HFF-Myc (cell line): ENCODE results near the gene FAM181A.

Experiments used
- DNase-seq: peaks from one replicate; pipeline ENCODE4 v3.0.0-alpha.2; 2011; ENCODE audit warnings: low read depth; ENCODE audit errors: extremely low read depth
- H3K4me3 ChIP-seq: replicated peaks from 2 replicates; pipeline ENCODE4 v1.5.1; 2011; ENCODE audit warnings: low read depth, mild to moderate bottlenecking, control low read depth, low read length
- TF ChIP-seq, protein P1 (sequence below): IDR thresholded peaks from 2 replicates; pipeline ENCODE4 v1.5.1; 2012; ENCODE audit warnings: mild to moderate bottlenecking, low read depth, low read length, control low read depth; ENCODE audit errors: missing control alignments

Gene FAM181A

DNA sequence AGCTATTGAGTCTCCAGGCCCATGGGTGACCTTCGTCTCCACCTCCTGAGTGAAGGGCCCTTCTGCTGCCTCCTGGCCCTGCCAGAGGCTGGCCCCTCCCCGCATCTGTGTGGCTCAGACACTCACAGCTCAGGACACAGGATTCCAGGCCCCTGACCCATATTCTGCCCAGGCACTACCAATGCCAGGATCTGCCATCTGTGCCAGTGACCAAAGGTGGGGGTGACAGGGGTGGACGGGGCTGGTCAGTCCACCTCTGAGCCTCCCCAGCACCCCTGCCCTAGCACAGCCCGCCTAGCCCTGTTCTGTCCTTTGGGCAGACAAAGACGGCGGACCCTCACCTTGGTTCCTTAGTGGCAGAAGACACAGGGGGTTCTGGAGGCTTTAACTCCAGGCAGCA is 46.5 kb downstream of the FAM181A start:
- TF ChIP-seq, protein P1, sequence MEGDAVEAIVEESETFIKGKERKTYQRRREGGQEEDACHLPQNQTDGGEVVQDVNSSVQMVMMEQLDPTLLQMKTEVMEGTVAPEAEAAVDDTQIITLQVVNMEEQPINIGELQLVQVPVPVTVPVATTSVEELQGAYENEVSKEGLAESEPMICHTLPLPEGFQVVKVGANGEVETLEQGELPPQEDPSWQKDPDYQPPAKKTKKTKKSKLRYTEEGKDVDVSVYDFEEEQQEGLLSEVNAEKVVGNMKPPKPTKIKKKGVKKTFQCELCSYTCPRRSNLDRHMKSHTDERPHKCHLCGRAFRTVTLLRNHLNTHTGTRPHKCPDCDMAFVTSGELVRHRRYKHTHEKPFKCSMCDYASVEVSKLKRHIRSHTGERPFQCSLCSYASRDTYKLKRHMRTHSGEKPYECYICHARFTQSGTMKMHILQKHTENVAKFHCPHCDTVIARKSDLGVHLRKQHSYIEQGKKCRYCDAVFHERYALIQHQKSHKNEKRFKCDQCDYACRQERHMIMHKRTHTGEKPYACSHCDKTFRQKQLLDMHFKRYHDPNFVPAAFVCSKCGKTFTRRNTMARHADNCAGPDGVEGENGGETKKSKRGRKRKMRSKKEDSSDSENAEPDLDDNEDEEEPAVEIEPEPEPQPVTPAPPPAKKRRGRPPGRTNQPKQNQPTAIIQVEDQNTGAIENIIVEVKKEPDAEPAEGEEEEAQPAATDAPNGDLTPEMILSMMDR, result no peak
- DNase-seq, result no peak
- H3K4me3 ChIP-seq, result no peak overlapping the region

DNA sequence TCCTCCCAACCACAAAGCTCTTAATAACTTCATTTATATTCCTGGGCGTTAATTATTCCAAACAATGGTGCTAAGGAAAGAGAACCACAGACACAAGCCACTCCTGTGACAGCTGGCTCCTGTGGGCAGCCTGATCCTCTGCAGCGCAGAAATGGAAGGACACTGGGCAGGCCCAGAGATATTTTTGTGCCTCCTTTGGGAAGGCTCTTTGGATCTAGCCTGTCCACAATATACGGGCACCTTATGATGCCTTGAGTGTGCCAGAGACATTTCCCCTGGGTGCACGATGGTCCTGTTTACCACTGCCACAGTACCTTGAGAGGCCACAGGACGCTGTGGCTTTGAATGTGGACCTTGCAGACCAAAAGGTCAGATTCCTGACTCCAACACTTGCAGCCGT is 47.2 kb downstream of the FAM181A start:
- DNase-seq, result no peak
- H3K4me3 ChIP-seq, result no peak overlapping the region

DNA sequence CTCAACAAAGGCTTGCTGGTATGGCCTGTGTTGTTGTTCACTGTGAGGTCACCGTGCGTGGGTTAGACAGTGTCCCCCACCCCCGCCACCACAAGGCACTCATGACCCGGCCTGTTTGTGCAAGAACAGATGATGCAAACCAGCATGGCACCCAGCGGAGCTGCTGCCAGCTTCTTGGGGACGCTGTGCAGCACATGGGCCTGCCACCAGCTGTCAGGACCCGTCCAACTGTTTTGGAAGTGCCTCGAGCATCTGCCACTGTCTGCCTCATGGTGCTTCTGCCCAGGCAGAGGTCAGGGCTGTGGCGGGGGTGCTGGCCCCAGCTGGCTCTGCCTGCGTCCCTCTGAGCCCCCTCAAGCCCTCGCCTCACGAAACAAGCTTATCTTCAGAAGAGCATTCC is 47.7 kb downstream of the FAM181A start:
- DNase-seq, result no peak
- TF ChIP-seq, protein P1, result no peak
- no peak overlapping the region for H3K4me3 ChIP-seq

More for the DNA sequence above, 47.2 kb downstream of the FAM181A start:
- TF ChIP-seq, protein P1, result no peak

DNA sequence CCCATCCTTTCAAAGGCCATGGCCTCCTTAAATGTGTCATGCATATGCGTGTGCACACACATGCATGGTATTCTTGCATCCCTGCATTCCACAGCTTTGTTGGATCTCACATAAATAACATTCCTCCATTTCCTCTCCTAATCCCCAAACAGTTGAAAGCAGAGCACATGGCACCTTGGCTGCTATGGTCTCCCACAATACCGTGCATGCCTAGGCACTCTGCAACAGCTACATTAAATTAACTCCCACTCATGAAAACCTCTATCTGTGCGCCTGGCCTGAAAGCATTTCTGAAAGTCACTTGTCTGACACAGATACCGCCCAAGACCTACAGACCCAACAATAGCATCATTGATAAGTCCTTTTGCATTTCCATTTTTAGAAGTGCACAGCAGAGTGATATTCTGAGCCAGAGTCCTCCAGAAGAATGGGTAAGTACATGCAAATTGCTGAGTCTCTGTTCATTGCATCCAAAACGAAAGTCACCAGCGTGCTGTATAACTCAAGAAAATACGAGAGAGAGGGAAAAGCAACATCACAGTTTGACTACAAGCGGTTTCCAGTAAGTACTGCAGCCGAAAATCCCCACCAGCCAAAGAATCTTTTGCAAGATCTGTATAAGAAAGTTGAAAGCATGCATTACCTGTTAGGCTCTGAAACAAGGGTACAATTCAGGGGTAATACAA is 48.8 kb downstream of the FAM181A start:
- no peak overlapping the region for H3K4me3 ChIP-seq
- DNase-seq, result no peak

DNA sequence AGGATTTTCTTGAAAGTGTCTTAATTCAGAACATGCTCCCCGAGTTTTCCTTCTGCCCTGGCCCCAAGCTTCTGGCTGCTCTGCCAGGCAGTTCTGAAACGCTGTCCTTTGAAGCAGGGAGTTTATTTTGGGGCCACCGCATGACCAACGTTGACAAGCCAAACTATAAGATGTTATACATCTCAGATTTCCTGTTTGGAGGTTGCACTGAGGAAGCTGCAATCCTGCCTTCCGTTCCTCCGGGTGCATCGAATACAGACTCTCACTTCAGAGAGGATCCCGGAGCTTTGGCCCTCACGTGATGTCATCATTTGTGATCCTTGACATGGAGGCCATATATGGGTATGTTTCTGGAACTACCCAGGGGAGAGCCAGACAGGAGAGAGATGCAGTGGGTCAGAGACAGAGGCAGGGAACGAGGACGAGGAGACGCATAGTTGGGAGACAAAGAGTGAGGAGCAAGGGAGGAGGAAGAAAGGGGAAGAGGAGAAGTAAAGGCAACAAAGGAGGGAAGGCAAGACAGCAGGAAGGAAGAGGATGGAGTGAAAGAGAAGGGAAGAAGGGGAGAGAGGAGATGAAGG is 49.4 kb downstream of the FAM181A start, which contains the start of gene ASB2:
Gene ASB2, minus strand, starts transcription at position 94 of the 581 bp plus-strand sequence. CDS start 12,031 bp downstream, outside the sequence.
- TF ChIP-seq, protein P1, result no peak
- H3K4me3 ChIP-seq, result no peak within 1 kb of the TSS
- DNase-seq, result no peak

More for the DNA sequence above, 48.8 kb downstream of the FAM181A start:
- TF ChIP-seq, protein P1, result no peak

DNA sequence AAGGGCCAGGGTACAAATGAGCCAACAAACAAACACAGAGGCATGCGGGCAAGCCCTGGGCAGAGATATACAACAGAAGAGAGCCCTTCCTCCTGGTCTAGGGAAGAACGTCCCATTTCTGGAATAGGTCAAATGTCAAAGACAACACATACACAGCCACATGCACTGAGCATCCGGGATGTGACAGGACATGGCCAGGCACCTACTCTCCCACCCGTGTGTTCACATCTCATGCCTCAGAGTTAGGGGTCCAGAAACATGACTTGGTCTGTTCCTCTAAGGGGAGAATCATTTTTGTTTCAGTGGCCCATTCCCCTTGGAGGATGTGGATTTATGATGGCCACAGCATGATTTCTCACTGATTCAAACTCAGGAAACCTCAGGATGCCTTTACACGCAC is 50.0 kb downstream of the FAM181A start:
- TF ChIP-seq, protein P1, result no peak
- no peak overlapping the region for H3K4me3 ChIP-seq
- no peak for DNase-seq
